Measurements from ENCODE around the gene CAVIN2. TPM values are rescaled to one million over a fixed set of nuclear protein-coding genes. Genes with fewer than 3 reads are reported as not detected.

CAVIN2 gene
- polyA plus RNA-seq, 1 donor (not counting 4 experiments of a cell fraction or from before 2014, with no cell fraction given) = 10.2 TPM

DNA sequence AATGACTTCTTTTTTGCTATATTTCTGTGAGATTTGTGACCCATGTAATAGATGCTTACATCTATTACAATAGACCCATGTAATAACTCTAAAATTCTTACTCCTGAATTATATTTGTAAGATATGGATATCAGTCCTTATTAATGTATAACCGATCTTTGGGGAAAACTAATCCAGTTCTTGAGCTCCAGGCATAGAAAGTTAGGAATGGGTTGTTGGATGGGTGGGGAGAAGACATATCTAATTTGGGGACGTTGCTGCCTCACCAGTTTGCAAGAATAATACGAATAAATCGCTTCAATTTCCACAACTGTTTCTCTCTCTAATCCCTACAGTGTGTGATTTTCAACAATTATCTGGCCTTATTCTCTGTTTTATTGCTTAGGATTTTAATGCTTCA, 13.5 kb downstream of the CAVIN2 start:
- Histone ChIP-seq H3K4me1 (ENCODE audit: control insufficient read depth, extremely low read depth, insufficient read depth, low read length) (no peaks in the 10 kb centered on the region), H3K4me2 (ENCODE audit: control insufficient read depth, extremely low read depth, insufficient read depth, low read depth, low read length) (no peak overlapping the region), H3K9ac (ENCODE audit: control insufficient read depth, extremely low read depth, insufficient read depth, low read length) (no peak overlapping the region), H3K27me3 (ENCODE audit: control insufficient read depth, extremely low read depth, insufficient read depth, low read length) (no peaks in the 10 kb centered on the region), H3K36me3 (ENCODE audit: control insufficient read depth in 2 of 2, extremely low read depth in 1 of 2, insufficient read depth in 2 of 2, low read length in 2 of 2) (peaks cover 3 to 4% of the 10 kb centered on the region in 2 experiments), H2AFZ (ENCODE audit: control insufficient read depth, low read length) (no peak overlapping the region), H3K79me2 (ENCODE audit: control insufficient read depth, insufficient read depth, low read length) (no peaks in the 10 kb centered on the region), H4K20me1 (ENCODE audit: control insufficient read depth, extremely low read depth, insufficient read depth, low read length) (no peaks in the 10 kb centered on the region), H3K9me1 (ENCODE audit: control insufficient read depth, extremely low read depth, insufficient read depth, low read length) (no peaks in the 10 kb centered on the region), H3K4me3 (ENCODE audit: control insufficient read depth in 2 of 3, extremely low read depth in 1 of 3, insufficient read depth in 2 of 3, low read depth in 1 of 3, low read length in 3 of 3) (no peak overlapping the region), H3K27ac (ENCODE audit: control insufficient read depth, insufficient read depth, low read length) (no peak overlapping the region), H3K9me3 (ENCODE audit: control insufficient read depth, low read depth, low read length) (no peaks in the 10 kb centered on the region)
- no peak for FAIRE-seq
- dilution Hi-C loops (cut with MboI; ENCODE audit: extremely low pct_ligation_motif_present, low sequenced_read_pairs) = no loop called here
- no peak for DNase-seq (ENCODE audit: low read depth, low spot score)
- TF ChIP-seq, protein P1, sequence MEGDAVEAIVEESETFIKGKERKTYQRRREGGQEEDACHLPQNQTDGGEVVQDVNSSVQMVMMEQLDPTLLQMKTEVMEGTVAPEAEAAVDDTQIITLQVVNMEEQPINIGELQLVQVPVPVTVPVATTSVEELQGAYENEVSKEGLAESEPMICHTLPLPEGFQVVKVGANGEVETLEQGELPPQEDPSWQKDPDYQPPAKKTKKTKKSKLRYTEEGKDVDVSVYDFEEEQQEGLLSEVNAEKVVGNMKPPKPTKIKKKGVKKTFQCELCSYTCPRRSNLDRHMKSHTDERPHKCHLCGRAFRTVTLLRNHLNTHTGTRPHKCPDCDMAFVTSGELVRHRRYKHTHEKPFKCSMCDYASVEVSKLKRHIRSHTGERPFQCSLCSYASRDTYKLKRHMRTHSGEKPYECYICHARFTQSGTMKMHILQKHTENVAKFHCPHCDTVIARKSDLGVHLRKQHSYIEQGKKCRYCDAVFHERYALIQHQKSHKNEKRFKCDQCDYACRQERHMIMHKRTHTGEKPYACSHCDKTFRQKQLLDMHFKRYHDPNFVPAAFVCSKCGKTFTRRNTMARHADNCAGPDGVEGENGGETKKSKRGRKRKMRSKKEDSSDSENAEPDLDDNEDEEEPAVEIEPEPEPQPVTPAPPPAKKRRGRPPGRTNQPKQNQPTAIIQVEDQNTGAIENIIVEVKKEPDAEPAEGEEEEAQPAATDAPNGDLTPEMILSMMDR (optimal IDR thresholded peaks at IDR 0.05 in 1 of 3, IDR thresholded peaks at IDR 0.05 in 1 of 3, conservative IDR thresholded peaks at IDR 0.05 in 1 of 3; ENCODE audit: extremely low read depth in 1 of 3, insufficient read depth in 2 of 3, low read length in 3 of 3) = no peak
- no peak for TF ChIP-seq EZH2 (IDR thresholded peaks at IDR 0.05; ENCODE audit: low read length)

DNA sequence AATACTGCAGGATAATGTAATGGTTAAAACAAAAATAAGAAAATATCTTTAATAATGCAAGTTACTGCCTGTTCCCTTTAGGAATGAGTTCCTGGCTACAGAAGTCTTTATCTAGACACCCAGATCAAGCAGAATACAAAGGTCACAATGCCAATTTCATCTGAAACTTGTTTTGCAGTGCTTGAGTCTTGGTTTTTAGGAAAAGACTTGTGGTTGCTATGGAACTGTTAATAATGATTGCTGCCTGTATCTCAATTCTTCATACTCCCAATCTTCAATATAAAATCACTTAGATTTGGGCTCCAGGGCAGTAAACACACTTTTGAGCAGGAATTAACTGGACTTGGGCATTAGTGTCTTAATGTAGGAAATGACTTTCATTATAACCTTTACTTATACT, 14.2 kb downstream of the CAVIN2 start:
- no peaks in the 10 kb centered on the region for H3K9me1 ChIP-seq (ENCODE audit: control insufficient read depth, extremely low read depth, insufficient read depth, low read length)
- TF ChIP-seq EZH2 (IDR thresholded peaks at IDR 0.05; ENCODE audit: low read length) = no peak
- TF ChIP-seq, protein P1 (optimal IDR thresholded peaks at IDR 0.05 in 1 of 3, IDR thresholded peaks at IDR 0.05 in 1 of 3, conservative IDR thresholded peaks at IDR 0.05 in 1 of 3; ENCODE audit: extremely low read depth in 1 of 3, insufficient read depth in 2 of 3, low read length in 3 of 3) = no peak
- H3K36me3 ChIP-seq (ENCODE audit: control insufficient read depth in 2 of 2, extremely low read depth in 1 of 2, insufficient read depth in 2 of 2, low read length in 2 of 2) = peaks cover 3 to 4% of the 10 kb centered on the region in 2 experiments
- H3K27ac ChIP-seq (ENCODE audit: control insufficient read depth, insufficient read depth, low read length) = no peak overlapping the region
- H3K9me3 ChIP-seq (ENCODE audit: control insufficient read depth, low read depth, low read length) = no peaks in the 10 kb centered on the region
- FAIRE-seq = no peak
- H4K20me1 ChIP-seq (ENCODE audit: control insufficient read depth, extremely low read depth, insufficient read depth, low read length) = no peaks in the 10 kb centered on the region
- H3K79me2 ChIP-seq (ENCODE audit: control insufficient read depth, insufficient read depth, low read length) = no peaks in the 10 kb centered on the region
- no peak for DNase-seq (ENCODE audit: low read depth, low spot score)
- no peak overlapping the region for H3K4me3 ChIP-seq (ENCODE audit: control insufficient read depth in 2 of 3, extremely low read depth in 1 of 3, insufficient read depth in 2 of 3, low read depth in 1 of 3, low read length in 3 of 3)
- no peaks in the 10 kb centered on the region for H3K4me1 ChIP-seq (ENCODE audit: control insufficient read depth, extremely low read depth, insufficient read depth, low read length)
- H3K27me3 ChIP-seq (ENCODE audit: control insufficient read depth, extremely low read depth, insufficient read depth, low read length) = no peaks in the 10 kb centered on the region
- H3K4me2 ChIP-seq (ENCODE audit: control insufficient read depth, extremely low read depth, insufficient read depth, low read depth, low read length) = no peak overlapping the region
- dilution Hi-C loops (cut with MboI; ENCODE audit: extremely low pct_ligation_motif_present, low sequenced_read_pairs) = no loop called here
- no peak overlapping the region for H3K9ac ChIP-seq (ENCODE audit: control insufficient read depth, extremely low read depth, insufficient read depth, low read length)
- H2AFZ ChIP-seq (ENCODE audit: control insufficient read depth, low read length) = no peak overlapping the region

Measured in keratinocyte (primary cell).